ENCODE measurements around the gene GGN. TPM values are rescaled to one million over a fixed set of nuclear protein-coding genes. Genes with fewer than 3 reads are reported as not detected.

Gene GGN
- polyA plus RNA-seq, 1 of the 3 experiments (the other 2 are of a cell fraction), result 0.48 TPM

DNA sequence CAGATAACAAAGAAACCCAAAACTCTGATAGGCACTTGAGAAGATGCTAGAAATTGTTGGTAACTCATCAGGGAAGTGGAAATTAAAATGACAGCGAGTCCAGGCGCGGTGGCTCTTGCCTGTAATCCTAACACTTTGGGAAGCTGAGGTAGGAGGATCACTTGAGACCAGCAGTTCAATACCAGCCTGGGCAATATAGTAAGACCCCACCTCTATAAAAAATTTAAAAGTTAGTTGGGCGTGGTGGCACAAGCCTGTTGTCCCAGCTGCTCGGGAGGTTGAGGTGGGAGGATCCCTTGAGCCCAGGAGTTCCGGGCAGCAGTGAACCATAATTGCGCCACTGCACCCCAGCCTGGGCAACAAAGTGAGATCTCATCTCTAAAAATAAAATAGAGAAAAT lies 43.1 kb upstream of the GGN start:
- H4K20me1 ChIP-seq (ENCODE audit: insufficient read depth), result no peaks in the 10 kb centered on the region
- H3K79me2 ChIP-seq (ENCODE audit: insufficient read depth), result no peaks in the 10 kb centered on the region
- H3K9me3 ChIP-seq, result no peaks in the 10 kb centered on the region
- ChIA-PET CTCF (no interaction called here), POLR2A (no interaction called here)
- WGBS (ENCODE audit: low lambda C conversion rate), result 49% methylated on average over 7 of the region's 7 CpGs
- no peak overlapping the region for H2AFZ ChIP-seq (ENCODE audit: low read depth)
- H3K36me3 ChIP-seq (replicated peaks in 1 of 2; ENCODE audit: control insufficient read depth in 1 of 2, insufficient read depth in 2 of 2, low read length in 1 of 2), result no peaks in the 10 kb centered on the region
- H3K9ac ChIP-seq, result no peak overlapping the region
- no peak overlapping the region for H3K4me2 ChIP-seq
- no peak for DNase-seq
- no peak for TF ChIP-seq JUND (IDR thresholded peaks at IDR 0.05)
- no peak for TF ChIP-seq EZH2phosphoT487 (IDR thresholded peaks at IDR 0.05; ENCODE audit: borderline replicate concordance, low read depth)
- no peak for TF ChIP-seq FOXJ3 (CRISPR knock-in tag; IDR thresholded peaks at IDR 0.05)
- TF ChIP-seq SIN3A (IDR thresholded peaks at IDR 0.05; ENCODE audit: borderline replicate concordance, low read depth, low read length), result no peak
- TF ChIP-seq NRF1 (IDR thresholded peaks at IDR 0.05; ENCODE audit: low read depth, low read length), result no peak
- no peak for TF ChIP-seq TAF1 (IDR thresholded peaks at IDR 0.05; ENCODE audit: borderline replicate concordance, low read depth, low read length)
- no peak for TF ChIP-seq RFX5 (IDR thresholded peaks at IDR 0.05; ENCODE audit: low read length)
- no peak for TF ChIP-seq RAD21 (IDR thresholded peaks at IDR 0.05; ENCODE audit: low read length)
- TF ChIP-seq, protein P1, sequence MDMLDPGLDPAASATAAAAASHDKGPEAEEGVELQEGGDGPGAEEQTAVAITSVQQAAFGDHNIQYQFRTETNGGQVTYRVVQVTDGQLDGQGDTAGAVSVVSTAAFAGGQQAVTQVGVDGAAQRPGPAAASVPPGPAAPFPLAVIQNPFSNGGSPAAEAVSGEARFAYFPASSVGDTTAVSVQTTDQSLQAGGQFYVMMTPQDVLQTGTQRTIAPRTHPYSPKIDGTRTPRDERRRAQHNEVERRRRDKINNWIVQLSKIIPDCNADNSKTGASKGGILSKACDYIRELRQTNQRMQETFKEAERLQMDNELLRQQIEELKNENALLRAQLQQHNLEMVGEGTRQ (IDR thresholded peaks at IDR 0.05; ENCODE audit: borderline replicate concordance, low read depth, low read length), result no peak
- no peak for TF ChIP-seq RXRA (IDR thresholded peaks at IDR 0.05; ENCODE audit: borderline replicate concordance, low read depth)
- TF ChIP-seq, protein P2, sequence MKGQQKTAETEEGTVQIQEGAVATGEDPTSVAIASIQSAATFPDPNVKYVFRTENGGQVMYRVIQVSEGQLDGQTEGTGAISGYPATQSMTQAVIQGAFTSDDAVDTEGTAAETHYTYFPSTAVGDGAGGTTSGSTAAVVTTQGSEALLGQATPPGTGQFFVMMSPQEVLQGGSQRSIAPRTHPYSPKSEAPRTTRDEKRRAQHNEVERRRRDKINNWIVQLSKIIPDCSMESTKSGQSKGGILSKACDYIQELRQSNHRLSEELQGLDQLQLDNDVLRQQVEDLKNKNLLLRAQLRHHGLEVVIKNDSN (IDR thresholded peaks at IDR 0.05; ENCODE audit: borderline replicate concordance, low read depth), result no peak
- TF ChIP-seq ZBTB33 (IDR thresholded peaks at IDR 0.05; ENCODE audit: borderline replicate concordance, low read depth), result no peak
- TF ChIP-seq, protein P3, sequence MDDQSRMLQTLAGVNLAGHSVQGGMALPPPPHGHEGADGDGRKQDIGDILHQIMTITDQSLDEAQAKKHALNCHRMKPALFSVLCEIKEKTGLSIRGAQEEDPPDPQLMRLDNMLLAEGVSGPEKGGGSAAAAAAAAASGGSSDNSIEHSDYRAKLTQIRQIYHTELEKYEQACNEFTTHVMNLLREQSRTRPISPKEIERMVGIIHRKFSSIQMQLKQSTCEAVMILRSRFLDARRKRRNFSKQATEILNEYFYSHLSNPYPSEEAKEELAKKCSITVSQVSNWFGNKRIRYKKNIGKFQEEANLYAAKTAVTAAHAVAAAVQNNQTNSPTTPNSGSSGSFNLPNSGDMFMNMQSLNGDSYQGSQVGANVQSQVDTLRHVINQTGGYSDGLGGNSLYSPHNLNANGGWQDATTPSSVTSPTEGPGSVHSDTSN (IDR thresholded peaks at IDR 0.05), result no peak
- TF ChIP-seq NFIC (IDR thresholded peaks at IDR 0.05; ENCODE audit: borderline replicate concordance), result no peak
- H3K9me2 ChIP-seq, result no peaks in the 10 kb centered on the region
- H3K4me1 ChIP-seq (ENCODE audit: control insufficient read depth in 1 of 2, insufficient read depth in 2 of 2, low read depth in 1 of 2, low read length in 1 of 2), result no peaks in the 10 kb centered on the region; a peak in 1 of 4 replicates
- H3K4me3 ChIP-seq (ENCODE audit: low read depth in 2 of 2, low read length in 1 of 2), result no peak overlapping the region
- H3K27ac ChIP-seq (ENCODE audit: low read depth in 2 of 2, low read length in 1 of 2), result no peak overlapping the region
- no peaks in the 10 kb centered on the region for H3F3A ChIP-seq (replicated peaks; ENCODE audit: insufficient read depth)
- H3K27me3 ChIP-seq (ENCODE audit: insufficient read depth), result peaks cover 13% of the 10 kb centered on the region; the same call in 1 of the 2 replicates

All from SK-N-SH (cell line).